HepG2 (cell line): ENCODE data around the gene ATG9A. TPM values are rescaled to one million over a fixed set of nuclear protein-coding genes. Genes with fewer than 3 reads are reported as not detected.

Experiments used
- CTCF ChIP-seq: sonication (generic); formaldehyde crosslinking; IDR thresholded peaks from 2 replicates; pipeline ENCODE4 v1.5.0; 2020; ENCODE audit warnings: mild to moderate bottlenecking, missing genetic modification reagents, moderate library complexity
- KDM5B ChIP-seq: sonication (generic); formaldehyde crosslinking; IDR thresholded peaks from 2 replicates; pipeline ENCODE4 v1.4.0; 2020; ENCODE audit warnings: missing genetic modification reagents, mild to moderate bottlenecking, borderline replicate concordance
- LCORL ChIP-seq, 2 experiments: fragments of 450-650 bp in 1 of 2; sonication (generic) in 1 of 2; formaldehyde crosslinking in 1 of 2; IDR thresholded peaks; 2 replicates each; pipeline versions ENCODE4 v1.5.0 to v1.6.1; 2017 to 2020; ENCODE audit warnings: antibody characterized with exemption in 1 of 2, missing genetic modification reagents in 1 of 2
- NR2F1 ChIP-seq, 2 experiments: fragments of 450-650 bp in 1 of 2; formaldehyde crosslinking in 1 of 2; IDR thresholded peaks; 2 replicates each; pipeline versions ENCODE4 v1.5.0 to v1.6.1; 2016 to 2020; ENCODE audit warnings: mild to moderate bottlenecking in 1 of 2, missing compliant biosample characterization in 1 of 2, missing genetic modification reagents in 1 of 2, moderate library complexity in 1 of 2
- SIX4 ChIP-seq: sonication (generic); formaldehyde crosslinking; IDR thresholded peaks from 2 replicates; pipeline ENCODE4 v1.4.0; 2020; ENCODE audit warnings: missing genetic modification reagents
- SNAPC2 ChIP-seq: sonication (generic); formaldehyde crosslinking; IDR thresholded peaks from 2 replicates; pipeline ENCODE4 v1.8.1; 2022; ENCODE audit warnings: mild to moderate bottlenecking, missing genetic modification reagents
- TAF1 ChIP-seq: sonication (generic); formaldehyde crosslinking; IDR thresholded peaks from 2 replicates; pipeline ENCODE4 v1.4.0; 2020; ENCODE audit warnings: missing genetic modification reagents
- TRIM22 ChIP-seq: fragments of 450-650 bp; IDR thresholded peaks from 2 replicates; pipeline ENCODE4 v1.6.1; 2017
- ZBTB3 ChIP-seq: sonication (generic); formaldehyde crosslinking; IDR thresholded peaks from 2 replicates; pipeline ENCODE4 v1.4.0; 2020; ENCODE audit warnings: low read depth, mild to moderate bottlenecking, moderate library complexity, missing genetic modification reagents, borderline replicate concordance
- ZBTB39 ChIP-seq: sonication (generic); formaldehyde crosslinking; IDR thresholded peaks from 2 replicates; pipeline ENCODE4 v1.5.0; 2020; ENCODE audit warnings: missing genetic modification reagents
- ZNF557 ChIP-seq: sonication (generic); formaldehyde crosslinking; IDR thresholded peaks from 2 replicates; pipeline ENCODE4 v1.4.0; 2020; ENCODE audit warnings: missing genetic modification reagents
- ZXDC ChIP-seq: sonication (generic); formaldehyde crosslinking; IDR thresholded peaks from 2 replicates; pipeline ENCODE4 v1.5.0; 2020; ENCODE audit warnings: mild to moderate bottlenecking, missing genetic modification reagents
- polyA plus RNA-seq, 8 experiments: library from polyadenylated mRNA; depleted of rRNA in 3 of 8; stranded (reverse) in 7 of 8; unstranded in 1 of 8; fragments of >200 nt; fragmentation: Illumina TruSeq in 4 of 8; extraction: Trizol in 4 of 8; gene quantifications; 2 replicates each; pipeline versions ENCODE4 v1.2.1 to v1.2.3, GENCODE V29; 2011 to 2016; ENCODE audit warnings: low read depth in 4 of 8, missing spikeins in 1 of 8, mixed read lengths in 1 of 8; ENCODE audit not compliant: insufficient read depth in 1 of 8
- total RNA-seq, 5 experiments: library from RNA; depleted of rRNA; stranded (reverse); fragments of >200 nt; fragmentation: Illumina TruSeq; extraction: Trizol; gene quantifications; 2 replicates each; pipeline ENCODE4 v1.2.3, GENCODE V29; 2016; ENCODE audit warnings: low read depth in 1 of 5

ATG9A gene
- total and polyA plus RNA-seq, 2 of the 13 experiments (the other 11 are each of a cell fraction or from before 2014, with no cell fraction given), result 35.0 to 131 TPM

DNA sequence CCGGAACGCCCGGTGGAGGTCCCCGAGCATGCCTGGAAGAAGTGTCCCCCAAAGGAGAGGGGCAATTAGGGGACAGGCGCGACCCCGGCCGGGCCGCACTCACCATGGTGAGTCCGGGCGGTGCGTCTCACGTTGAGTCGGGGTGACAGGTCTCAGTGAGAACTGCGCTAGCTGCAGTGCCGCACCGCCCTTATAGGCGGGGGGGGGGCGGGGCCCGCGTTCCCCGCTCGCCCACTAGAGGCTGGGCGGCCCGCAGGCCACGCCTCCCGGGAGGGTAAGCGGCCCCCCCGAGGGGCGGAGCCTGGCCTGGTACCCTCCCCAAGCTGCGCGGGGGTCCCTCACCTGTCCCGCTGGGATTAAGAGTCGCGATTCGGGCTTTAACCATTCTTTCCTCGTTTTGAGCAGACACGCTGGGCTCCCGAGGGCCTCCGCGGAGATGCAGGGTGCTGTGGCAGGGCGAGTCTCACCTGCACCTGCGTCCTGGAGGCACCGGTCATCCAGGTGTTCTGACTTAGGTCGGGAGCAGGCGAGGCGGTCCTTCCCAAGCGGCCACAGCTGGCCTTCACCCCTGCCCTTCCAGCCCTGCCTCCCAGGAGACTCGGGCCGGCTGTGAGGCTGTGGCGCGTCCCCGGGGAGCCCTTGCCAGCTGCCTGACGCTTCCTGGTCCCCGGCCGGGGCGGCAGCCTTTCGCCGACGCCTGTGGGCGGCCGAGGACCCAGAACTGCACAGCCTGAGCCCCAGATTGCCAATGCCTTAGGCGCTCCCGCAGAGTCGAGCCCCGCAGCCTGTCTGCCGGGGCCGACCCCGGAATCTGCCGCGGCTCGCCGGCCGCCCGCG lies 24.5 kb upstream of the ATG9A start, which contains the start of gene TUBA4A (continued):
- no peak for TF ChIP-seq ZXDC
- TF ChIP-seq TAF1 (CRISPR knock-in tag), result peak; percentile 63
- 0 out of 2 replicates have a peak, but pooled peaks have one; percentile 65 for TF ChIP-seq ZBTB39 (CRISPR knock-in tag)
- no peak for TF ChIP-seq TRIM22
- TF ChIP-seq KDM5B, result peak; percentile 30
- peak; percentile 16; the same call in 1 of the 2 replicates for TF ChIP-seq ZNF557
- peak; percentile 6; the same call in 1 of the 2 replicates for TF ChIP-seq CTCF (CRISPR knock-in tag)
- TF ChIP-seq SIX4, result no peak
- TF ChIP-seq SNAPC2 (CRISPR knock-in tag), result peak; percentile 38; the same call in 1 of the 2 replicates
- TF ChIP-seq NR2F1 (CRISPR knock-in tag; IDR thresholded peaks at IDR 0.05), result no peak
- TF ChIP-seq ZBTB3 (CRISPR knock-in tag), result 0 out of 2 replicates have a peak, but pooled peaks have one; percentile 26
- no peak for TF ChIP-seq LCORL (IDR thresholded peaks at IDR 0.05)
- TF ChIP-seq LCORL (CRISPR knock-in tag; IDR thresholded peaks at IDR 0.05), result peak; percentile 73
